GM21528 (cell line): Measurements from ENCODE around the gene ORAI3.

Source experiments
- ATAC-seq: cut with Tn5 transposase; IDR thresholded peaks from one replicate; pipeline ENCODE4 v1.9.1; 2021; ENCODE audit warnings: mild to moderate bottlenecking, moderate library complexity; ENCODE audit not compliant: unreplicated experiment, low FRiP score

Gene ORAI3

GRCh38 chr16:30948667-30949649 lies at the start of gene ORAI3:
ORAI3 (plus strand) TSS chr16:30949068; CDS start chr16:30949290, 222 bp downstream.
- ATAC-seq: peak; percentile 62

DNA sequence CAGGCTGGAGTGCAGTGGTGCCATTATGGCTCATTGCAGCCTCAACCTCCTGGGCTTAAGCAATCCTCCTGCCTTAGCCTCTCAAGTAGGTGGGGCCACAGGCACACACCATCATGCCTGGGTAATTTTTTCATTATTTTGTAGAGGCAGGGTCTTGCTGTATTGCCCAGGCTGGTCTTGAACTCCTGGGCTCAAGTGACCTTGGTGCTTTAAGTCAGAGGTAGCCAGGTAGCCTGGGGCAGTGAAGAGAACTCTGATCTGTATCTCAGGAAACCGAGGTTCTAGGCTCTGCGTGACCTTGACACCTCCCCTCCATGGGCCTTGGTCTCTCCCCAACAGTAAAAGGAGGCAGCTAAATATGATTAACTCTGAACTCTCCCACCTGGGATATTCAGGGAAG lies 49.1 kb upstream of the ORAI3 start:
- ATAC-seq: no peak

DNA sequence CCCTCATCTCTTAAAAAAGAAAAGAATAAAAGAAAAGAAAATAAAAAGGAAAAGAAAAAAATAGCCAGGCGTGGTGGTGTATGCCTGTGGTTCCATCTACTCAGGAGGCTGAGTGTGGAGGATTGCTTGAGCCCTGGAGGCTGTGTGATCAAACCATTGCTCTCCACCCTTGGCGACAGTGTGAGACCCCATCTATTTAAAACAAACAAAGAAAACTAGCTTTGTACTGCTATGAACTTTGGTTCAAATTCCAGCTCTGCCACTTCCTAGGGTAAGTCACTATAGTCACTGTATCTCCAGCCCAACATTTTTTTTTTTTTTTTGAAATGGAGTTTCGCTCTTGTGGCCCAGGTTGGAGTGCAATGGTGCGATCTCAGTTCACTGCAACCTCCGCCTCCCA lies 48.3 kb upstream of the ORAI3 start:
- no peak for ATAC-seq

- no peak for ATAC-seq
Observed at GRCh38 chr16:30901201-30902028, 47.5 kb upstream of the ORAI3 start.

GRCh38 chr16:30902029-30902972 lies 46.6 kb upstream of the ORAI3 start:
- no peak for ATAC-seq

GRCh38 chr16:30903002-30903401 lies 45.9 kb upstream of the ORAI3 start:
- ATAC-seq: no peak

- ATAC-seq: no peak
Observed at GRCh38 chr16:30903596-30903995, 45.3 kb upstream of the ORAI3 start.

- ATAC-seq: no peak
Observed at GRCh38 chr16:30904114-30904780, 44.6 kb upstream of the ORAI3 start.

DNA sequence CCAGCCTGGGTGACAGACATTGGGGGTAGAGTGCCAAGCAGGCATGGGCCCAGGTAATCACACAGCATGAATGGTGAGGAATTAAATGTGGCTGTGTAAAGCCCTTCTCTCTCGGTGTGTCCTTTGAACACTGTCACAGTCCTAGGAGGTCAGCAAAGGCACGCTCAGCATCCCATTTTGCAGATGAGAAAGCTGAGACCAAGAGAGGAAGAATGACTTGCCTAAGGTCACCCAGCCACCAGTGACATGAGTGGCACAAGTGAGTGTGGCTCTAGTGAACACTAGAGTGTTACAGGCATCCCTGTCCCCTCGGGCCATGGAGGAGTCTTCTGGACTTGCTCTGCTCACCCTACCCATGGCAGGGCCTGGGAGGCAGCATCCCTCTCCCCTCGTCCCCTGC lies 41.8 kb upstream of the ORAI3 start:
- ATAC-seq: no peak

DNA sequence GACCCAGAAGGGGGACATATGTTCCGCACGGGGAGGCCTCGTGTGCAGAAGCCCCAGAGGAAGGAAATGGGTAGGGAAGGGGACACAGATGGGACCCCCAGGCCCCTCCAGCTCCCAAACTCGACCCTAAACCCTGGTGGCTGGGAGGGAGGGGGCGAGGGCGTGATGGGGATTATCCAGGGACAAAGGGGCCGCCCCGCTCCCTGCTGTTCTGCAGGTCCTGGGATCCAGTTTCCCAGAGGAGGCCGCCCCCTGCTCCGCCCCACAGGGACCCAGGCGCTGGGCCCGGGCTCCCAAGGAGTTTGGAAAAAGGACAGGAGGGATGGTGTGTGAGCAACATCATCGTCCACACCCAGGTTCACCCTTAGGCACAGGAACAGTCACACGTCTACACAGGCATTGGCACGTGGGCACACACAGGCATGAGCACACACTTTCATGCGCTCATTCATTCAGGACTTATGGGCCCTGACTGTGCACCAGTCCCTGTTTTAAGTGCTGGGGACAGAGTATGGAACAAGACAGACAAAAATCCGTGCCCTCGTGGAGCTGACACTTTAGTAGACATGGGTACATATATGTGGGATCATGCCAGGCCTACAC lies 38.3 kb upstream of the ORAI3 start:
- ATAC-seq: no peak

DNA sequence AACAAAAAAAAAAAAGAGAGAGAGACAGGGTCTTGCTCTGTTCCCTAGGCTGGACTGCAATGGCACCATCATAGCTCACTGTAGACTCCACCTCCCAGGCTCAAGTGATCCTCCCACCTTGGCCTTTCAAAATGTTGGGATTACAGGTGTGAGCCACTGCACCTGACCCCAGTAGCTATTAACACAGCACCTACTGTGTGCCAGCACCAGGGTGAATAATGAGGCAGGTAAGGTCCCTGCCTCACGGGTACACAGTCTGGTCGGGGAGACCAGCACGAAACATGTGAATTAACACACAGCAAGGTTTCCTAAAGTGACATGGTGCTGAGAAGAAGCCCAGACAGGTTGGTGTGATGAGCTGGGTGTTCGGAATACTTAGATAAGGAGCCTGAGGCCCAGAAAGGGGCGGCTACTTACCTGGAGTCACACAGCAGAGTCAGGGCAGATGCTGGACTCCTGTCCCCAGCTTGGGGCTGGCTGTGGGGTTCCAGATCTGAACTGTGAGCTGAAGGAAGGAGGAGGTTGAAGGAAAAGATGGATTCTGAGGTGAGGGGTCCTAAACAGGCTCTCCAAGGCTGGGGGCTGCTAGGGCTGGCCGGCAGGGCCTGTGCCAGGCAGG lies 36.0 kb upstream of the ORAI3 start:
- ATAC-seq: no peak

GRCh38 chr16:30914830-30915229 lies 34.0 kb upstream of the ORAI3 start:
- no peak for ATAC-seq

- no peak for ATAC-seq
Observed at GRCh38 chr16:30918614-30919013, 30.3 kb upstream of the ORAI3 start.

DNA sequence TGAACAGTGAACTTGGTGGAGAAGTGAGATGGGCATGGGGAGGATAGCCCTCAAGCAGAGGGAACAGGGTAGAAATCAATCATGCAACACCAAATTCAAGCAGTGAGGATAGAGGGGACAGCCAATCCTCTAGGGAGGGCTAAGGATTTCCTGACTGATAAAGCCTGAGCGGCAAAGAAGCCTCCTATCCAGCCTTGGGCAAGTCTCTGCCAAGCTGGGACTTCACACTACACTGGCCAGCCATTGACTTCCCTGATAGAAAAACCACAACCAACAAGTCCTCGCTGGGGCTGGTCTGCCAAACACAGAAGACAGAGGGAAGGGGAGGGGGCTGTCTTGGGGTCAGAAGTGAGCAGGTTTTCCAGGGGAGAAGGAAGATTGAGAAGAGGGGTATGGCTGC lies 28.0 kb upstream of the ORAI3 start:
- no peak for ATAC-seq

- ATAC-seq: no peak
Observed at GRCh38 chr16:30921459-30921747, 27.5 kb upstream of the ORAI3 start.

DNA sequence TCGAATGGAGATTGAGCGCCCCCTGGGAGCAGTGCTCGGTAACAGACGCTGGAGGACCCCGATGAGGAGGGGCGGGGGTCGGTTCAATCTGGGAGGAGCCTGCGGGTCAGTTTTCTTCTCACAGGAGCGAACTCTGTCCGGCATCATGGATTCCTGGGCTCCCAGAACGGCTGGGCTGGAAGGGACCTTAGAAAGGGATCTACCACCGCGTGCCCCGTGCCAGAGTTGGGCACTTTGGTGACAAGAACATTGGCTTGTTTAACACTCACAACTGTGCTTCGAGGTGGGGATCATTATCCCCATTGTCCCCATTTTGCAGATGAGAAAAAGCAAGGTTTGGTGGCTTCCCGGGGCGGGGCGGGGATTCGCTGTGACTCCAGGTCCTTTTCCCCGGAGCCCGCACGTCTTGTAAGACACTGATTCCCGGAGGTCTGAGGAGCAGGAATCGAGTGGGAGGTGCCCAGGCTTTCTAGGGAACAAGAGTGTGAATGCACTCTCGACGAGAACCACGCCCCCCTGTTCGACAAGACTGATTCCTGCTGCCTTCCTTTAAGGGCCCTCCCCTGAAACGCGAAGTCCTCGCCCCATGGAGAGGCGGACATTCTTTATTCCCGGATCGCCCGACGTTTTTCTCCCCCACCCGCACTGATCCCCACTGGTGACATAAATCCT lies 27.0 kb upstream of the ORAI3 start:
- ATAC-seq: no peak

- ATAC-seq: peak; percentile 78
Observed at GRCh38 chr16:30922420-30922959, 26.4 kb upstream of the ORAI3 start.

- peak; percentile 53 for ATAC-seq
Observed at GRCh38 chr16:30922960-30923535, 25.8 kb upstream of the ORAI3 start.
